HG03159 (cell line): ENCODE measurements around the gene ANKS1A.

Source experiments
- ATAC-seq: cut with Tn5 transposase; IDR thresholded peaks from one replicate; pipeline ENCODE4 v1.9.1; 2021; ENCODE audit warnings: mild to moderate bottlenecking, moderate library complexity; ENCODE audit not compliant: unreplicated experiment

The ANKS1A gene

GRCh38 chr6:35050757-35051330, 161.8 kb downstream of the ANKS1A start:
- no peak for ATAC-seq

DNA sequence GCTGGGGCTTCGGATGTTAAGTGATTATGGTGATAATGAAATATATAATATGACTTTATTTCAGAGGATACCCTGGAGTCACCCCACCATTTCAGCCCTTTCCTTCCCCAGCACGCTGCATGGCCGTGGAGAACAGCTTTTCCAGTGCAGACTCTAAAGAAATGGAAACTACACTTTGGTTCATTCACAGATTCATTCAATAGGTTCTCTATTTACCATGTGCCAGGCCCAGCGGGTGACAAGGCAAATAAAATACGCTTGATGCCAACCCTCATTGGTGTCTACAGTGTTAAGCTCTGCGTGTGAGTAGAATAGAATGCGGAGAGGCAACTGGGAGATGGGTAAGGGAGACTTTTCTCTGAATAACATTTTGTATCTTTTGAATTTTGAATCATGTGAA, 162.3 kb downstream of the ANKS1A start:
- ATAC-seq: no peak

DNA sequence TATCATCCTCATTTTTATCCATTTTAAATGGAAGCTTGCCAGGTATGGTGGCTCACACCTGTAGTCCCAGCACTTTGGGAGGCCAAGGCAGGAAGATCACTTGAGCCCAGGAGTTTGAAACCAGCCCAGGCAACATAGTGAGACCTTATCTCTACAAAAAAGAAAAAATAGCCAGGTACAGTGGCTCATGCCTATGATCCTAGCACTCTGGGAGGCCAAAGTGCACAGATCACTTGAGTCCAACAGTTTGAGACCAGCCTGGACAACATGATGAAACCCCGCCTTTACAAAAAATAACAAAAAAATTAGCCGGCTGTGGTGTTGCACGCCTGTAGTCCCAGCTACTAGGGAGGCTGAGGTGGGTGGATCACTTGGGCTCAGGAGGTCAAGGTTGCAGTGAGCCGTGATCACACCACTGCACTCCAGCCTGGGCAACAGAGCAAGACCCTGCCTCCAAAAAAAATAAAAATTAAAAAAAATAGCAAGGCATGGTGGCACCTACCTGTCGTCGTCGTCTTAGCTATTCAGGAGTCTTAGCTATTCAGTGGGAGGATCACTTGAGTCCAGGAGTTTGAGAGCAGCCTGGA, 163.0 kb downstream of the ANKS1A start:
- no peak for ATAC-seq

DNA sequence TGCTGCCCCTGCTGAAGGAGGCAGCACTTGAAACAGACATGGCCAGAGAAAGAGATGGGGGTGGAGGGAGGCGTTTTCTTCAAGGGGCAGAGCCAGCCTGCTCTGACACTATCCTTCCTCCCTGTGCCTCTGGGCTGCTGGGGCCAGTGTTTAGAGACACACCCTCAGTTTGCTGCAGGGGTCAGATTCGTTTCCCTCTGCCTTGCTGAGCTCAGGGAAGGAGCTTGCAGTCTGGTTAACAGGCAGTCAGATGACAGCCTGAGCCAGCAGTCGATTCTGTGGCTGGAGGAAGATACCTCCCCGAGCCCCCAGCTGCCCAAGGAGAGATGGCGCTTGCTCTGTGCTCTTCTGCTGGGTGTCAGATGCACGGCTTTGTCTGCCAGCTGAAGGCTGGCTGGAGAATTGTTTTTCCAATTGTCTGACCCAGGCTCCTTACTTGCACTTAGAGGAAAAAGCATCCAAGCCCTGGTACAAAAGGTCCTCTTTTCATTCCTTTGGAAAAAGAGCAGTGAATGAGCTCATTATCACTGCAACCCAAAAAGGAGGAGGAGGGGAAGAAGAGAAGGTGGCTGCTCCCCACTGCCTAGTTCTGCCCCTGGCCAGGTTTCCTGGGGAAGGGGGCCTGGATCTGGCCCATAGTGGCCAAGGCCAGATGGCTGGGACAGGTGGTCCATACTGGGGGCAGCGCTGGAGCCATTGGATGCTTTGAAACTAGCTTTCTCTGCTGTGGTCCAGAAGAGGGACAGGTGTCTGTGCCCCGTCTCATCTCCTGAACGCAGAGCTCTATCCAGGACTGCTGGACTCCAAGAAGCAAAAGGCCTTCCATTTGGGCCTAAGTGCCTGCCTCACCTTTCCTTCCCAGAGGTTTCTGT, 163.9 kb downstream of the ANKS1A start:
- ATAC-seq: no peak

DNA sequence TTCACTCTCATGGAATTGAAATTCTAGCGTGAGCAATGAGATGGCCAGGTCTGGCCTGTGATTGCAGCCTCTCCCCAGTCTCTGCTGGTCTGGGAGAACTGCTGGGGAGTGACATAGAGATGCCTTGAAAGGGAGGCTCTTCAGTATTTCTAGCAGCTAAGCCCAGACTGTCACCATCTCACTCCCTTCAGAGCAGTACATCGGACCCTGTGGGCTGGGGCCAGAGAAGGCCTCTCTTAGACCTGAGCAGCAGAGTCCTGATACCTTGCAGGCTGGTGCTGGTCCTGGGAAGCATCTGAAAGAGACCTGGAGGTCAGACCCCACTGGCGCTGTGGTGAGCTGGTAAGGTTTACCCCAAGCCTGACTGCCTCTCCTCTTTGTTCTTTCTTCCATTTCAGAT, 164.6 kb downstream of the ANKS1A start:
- ATAC-seq: no peak

DNA sequence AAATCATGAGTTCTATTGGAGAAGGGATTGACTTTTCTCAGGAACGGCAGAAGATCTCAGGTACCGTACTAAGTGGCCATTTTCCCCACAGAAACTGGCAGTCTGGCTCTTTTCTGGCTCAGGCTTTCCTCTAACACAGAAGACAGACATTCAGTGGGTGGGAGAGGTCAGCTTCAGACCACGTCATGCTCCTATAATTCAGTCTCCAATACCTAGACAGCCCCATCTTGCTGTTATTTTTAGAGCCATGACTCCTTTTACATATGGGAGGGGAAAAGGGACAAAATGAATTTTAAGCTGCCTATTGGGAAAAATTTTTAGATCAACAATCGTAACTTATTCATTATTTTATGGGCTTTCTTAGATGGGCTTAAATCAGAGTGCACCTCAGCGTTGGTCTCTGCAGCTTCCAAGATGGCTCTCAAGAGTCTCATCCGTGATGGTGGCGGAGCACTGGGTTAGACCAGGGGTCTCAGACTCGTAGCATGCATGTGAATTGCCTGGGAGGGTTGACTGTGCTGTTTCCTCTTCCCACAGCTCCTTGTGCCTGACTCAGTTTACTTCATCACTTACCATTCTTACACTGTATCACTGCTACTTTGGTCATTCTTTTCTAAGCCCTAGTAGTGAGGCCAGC, 165.2 kb downstream of the ANKS1A start:
- ATAC-seq: no peak

DNA sequence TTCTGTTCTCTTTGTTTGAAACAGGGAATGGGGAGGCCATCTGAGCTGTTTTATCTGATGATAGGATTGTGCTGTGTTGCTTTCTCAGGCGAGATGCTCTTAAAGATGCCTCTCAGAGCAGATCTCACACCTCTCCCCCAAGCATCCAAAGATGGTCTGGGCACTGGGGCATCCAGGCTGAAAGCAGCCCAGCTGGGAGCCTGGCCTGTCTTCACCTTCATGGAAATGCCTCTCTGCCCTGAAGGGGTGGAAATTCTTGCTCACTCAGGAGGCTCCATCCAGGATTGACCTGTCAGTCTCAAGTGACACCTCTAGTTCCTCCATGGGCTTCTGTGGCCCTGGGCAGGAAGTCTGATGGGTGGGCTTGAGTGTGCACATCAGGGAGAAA, 165.7 kb downstream of the ANKS1A start:
- no peak for ATAC-seq

DNA sequence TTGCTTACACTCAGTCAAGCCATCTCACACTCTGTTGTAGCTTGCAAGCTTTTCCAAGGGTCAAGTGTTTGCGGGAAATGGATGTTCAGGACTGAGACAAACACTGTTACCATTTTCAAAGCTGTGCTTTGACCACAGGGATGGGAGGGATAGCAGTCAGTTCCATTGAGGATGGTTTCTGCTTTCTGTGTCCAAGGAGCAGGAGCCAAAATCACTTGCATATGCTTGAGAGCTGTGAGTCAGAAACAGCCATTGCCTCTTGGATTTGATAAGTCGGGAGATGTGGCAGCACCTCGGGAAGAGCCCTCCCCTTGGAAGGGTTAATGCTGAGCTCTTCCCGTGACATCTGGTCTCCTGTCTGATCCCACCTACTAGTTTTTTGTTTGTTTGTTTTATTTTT, 166.8 kb downstream of the ANKS1A start:
- no peak for ATAC-seq

GRCh38 chr6:35056952-35057351, 167.9 kb downstream of the ANKS1A start:
- ATAC-seq: no peak

- ATAC-seq: no peak
These were observed 168.6 kb downstream of the ANKS1A start for GRCh38 chr6:35057449-35058357.

DNA sequence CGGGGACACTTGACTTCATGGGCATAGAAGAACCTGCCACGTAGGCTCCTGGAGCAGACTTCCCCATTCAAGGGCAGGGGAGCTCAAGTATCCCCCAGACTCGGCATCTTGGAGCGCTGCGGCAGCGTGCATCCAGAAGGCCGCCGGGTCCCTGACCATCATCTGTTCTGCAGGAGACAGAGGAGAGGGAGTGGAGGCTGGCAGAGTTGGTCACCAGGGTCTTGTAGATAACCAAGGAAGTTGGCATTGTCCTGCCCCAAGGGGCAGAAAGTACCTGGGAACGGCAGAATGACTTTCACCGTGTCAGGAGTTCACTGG, 169.3 kb downstream of the ANKS1A start:
- no peak for ATAC-seq

DNA sequence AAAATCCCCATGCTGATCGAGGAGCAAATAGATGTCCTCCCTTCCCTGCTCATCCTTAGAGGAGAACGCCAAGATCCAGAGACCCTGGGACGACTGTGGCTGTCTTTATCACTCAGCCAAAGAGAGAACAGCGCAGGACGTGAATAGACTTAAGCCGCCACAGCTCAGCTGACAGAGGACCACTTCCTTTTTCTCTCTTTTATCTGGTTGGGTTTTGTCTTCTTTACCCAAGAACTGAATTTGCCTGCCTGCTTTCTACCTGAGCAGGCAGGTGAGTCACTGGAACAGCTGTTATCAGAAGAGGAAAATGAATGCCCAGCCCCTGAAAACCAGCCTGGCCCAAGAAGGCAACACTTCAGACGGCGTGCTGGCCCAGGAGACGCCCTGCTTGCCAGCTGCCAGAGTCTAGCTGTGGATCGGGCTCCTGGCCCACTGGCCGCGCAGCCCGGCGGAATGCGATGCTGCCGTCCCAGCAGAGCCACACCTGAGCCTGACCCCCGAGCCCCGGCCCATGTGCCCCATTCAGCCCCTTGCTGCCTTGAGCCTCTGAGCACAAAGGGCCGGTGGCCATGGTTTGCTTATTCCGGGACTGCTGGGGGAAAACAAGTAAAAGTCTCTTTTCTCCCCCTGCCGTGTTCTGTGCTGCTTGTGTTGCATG, 169.9 kb downstream of the ANKS1A start:
- ATAC-seq: no peak

- no peak for ATAC-seq
These were observed 170.7 kb downstream of the ANKS1A start for GRCh38 chr6:35059596-35060345.

DNA sequence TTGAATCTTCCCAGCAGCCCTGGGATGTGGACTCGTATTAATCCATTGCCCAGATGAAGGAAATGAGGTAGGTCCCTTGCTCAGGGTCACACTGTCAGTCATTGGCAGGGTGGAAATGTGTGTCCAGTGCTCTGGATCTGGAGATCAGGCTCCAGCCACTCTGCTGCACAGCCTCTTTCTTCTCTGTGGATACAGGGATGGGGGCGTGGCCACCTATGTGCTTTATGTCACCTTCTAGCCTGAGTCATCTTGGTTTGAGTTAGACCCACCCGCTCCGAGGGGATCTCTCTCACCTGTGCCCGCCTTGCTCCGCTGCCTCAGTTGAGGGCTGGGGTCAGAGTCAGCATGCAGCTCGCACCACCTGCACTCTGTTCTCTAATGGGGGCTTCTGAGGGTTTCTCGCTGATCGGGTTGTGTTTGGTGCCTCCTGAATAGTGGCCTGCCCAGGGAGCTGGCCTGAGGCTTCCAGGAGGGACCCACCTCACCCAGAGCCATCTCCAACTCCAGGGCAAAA, 172.1 kb downstream of the ANKS1A start:
- ATAC-seq: no peak

DNA sequence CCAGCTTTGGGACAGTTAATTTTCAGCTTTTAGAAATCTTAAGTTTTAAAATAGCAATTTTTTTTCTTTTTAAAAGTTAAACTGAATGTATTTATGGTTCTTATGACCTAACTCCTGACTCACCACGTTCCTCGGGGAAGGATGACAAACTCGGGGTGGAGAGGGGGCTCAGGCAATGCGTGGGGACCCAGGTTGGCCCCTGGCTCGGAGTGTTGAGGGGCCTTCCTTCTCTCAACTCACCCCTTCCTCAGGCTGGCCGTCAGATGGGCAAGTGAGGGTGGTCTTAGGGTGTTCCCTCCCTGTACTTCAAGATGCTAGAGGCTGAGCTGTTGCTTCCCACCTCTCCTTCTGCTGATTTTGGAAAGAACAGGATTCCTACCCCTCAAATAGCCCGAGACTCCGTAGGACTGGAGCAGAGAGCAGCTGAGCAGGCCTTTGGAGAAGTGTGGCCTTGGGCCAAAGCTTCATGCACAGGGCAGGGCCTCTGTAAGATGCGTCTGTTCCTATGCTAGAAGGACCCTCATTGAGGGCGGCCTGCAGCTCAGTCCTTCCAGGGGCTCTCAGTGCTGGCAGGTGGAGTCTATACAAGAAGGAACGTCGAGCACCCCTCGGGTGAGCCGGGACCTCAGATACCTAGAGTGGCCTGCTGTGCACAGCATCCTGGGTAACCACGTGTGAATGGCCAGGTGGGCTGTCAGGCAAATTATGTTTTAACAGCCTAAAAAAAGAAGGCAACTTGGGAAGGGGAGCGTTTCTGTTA, 172.8 kb downstream of the ANKS1A start:
- no peak for ATAC-seq

- no peak for ATAC-seq
These were observed 173.9 kb downstream of the ANKS1A start for GRCh38 chr6:35062676-35063574.

- ATAC-seq: no peak
These were observed 174.7 kb downstream of the ANKS1A start for GRCh38 chr6:35063701-35064280.
